ENCODE data around the gene RSU1.

DNA sequence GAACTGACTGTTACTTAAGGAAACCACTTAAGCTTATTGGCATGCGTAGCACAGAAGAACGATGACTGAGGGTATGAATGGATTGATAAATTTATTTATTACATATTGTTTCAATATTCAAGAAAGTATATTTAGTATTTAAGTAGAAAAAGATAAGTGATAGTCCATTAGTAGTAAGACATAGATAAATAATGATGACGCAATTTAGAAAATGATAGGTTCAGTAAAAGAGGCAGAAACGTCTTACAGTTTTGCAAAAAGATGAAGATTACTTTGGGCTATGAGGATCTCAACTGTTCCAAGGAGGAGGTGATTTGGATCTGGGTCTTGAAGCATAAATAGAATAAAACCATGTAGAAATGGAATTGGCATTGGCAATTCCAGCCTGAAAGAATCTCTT is 36.6 kb upstream of the RSU1 start:
- TF ChIP-seq EZH2 (IDR thresholded peaks at IDR 0.05; ENCODE audit: insufficient read depth, poor library complexity, severe bottlenecking) (no peak), EZH2phosphoT487 (IDR thresholded peaks at IDR 0.05; ENCODE audit: insufficient read depth, low read depth) (no peak)

Measured in GM23248 (cell line).